HG03520 (cell line): ENCODE measurements around the gene TRAF3IP3.
"Not testable (repeated sequence)": the region's sequence is repeated elsewhere in the genome, so short reads cannot be mapped to it uniquely, and the experiment has no call there.

ENCODE experiments used
- ATAC-seq: cut with Tn5 transposase; IDR thresholded peaks from one replicate; pipeline ENCODE4 v1.9.1; 2021; ENCODE audit warnings: mild to moderate bottlenecking, moderate library complexity; ENCODE audit not compliant: unreplicated experiment

TRAF3IP3 gene

DNA sequence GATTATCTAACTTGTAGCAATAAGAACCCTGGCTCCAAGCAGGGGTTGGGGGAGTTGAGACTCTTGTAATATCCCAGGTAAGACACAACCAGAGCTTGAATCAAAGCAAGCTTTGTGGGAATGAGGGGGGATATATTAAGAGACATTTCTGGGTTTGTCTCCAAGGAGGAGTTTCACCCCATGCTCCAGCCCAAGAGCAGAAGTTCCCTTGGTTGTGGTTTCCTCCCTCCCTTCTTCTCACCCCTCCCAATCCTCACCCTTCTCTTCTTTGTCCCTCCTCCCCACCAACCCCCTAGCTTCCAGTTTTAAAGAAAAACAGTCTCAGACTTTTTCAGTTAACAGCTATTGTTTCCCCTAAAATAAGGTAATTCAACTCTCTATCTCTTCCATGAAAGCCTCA, 11.9 kb downstream of the TRAF3IP3 start:
- ATAC-seq: no peak

- ATAC-seq: peak; percentile 88
Measured at GRCh38 chr1:209768354-209768774, 12.5 kb downstream of the TRAF3IP3 start.

GRCh38 chr1:209769171-209769904, 13.5 kb downstream of the TRAF3IP3 start:
- peak; percentile 60 for ATAC-seq

DNA sequence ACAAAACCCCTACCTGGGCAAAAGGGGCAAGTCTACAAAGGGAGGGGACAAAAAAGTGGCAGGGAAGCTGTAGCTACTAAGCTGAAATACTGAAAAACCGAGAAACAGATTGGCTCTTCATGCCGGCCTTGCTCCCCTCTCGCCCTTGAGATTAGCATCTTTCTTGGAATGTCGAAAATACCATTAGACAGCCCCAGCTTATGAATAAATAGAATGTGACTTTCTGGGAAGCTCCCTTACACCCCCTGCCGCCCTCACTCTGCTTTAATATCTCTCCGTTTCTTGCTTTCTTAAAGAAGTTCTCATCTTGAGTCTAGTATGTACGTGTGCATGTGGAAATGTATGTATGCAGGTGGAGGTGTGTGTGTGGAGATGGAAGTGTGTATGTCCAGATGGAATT, 14.1 kb downstream of the TRAF3IP3 start:
- no peak for ATAC-seq

- no peak for ATAC-seq
Measured at GRCh38 chr1:209770636-209771415, 15.0 kb downstream of the TRAF3IP3 start.

DNA sequence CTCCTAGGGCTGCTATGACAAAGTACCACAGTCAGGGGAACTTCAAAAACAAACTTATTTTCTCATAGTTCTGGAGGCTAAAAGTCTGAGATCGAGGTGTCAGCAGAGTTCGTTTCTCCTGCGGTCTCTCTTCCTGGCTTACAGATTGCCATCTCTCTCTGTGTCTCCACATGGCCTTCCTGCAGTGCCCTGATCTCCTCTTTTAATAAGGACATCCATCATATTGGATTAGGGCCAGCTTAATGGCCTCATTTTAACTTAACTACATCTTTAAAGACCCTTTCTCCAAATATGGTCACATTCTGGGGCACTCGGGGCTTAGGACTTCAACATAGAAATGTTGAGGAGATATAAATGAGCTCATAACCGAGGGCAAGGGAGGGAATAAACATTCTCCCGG, 16.3 kb downstream of the TRAF3IP3 start:
- ATAC-seq: no peak

DNA sequence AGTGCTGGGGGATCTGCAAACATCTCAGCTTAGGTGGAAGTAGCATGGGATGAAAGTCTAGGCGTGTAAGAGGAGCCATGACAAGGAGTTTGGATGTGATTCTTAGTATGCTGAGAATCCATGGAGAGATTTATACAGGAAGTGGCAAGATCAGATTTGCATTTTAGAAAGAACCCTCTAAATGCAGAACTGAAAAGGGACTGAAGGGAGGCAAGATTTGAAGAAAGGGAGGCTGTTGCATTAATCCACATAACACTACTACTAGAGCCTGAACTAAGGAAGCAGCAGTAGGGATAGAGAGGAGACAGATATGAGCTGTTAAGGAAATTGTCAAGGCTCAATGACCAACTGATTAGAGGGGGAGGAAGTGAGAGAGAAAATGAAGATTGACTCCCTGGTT, 18.7 kb downstream of the TRAF3IP3 start:
- ATAC-seq: no peak

DNA sequence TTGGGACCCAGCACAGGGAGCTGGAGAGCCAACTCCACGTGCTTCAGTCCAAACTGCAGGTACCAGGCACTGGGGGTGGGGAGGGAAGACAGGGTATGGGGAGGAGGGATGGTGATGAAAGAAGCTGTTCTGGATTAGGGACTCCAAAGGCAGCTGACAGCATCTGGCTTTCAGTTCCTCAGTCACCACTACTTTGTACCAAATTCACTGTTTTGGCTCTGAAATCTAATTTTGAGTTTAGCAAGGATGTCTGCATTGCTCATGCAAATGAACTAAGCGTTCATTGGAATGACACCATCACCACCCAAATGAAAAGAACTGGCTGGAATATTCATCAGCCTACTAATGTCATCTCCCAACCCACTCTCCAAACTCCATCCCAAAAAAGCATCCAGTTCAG, 19.8 kb downstream of the TRAF3IP3 start:
- no peak for ATAC-seq

- no peak for ATAC-seq
Measured at GRCh38 chr1:209777587-209777986, 21.7 kb downstream of the TRAF3IP3 start.

GRCh38 chr1:209778102-209778501, 22.2 kb downstream of the TRAF3IP3 start:
- no peak for ATAC-seq

GRCh38 chr1:209780268-209780667, 24.4 kb downstream of the TRAF3IP3 start:
- ATAC-seq: no peak

- ATAC-seq: no peak
Measured at GRCh38 chr1:209783386-209783785, 27.5 kb downstream of the TRAF3IP3 start.

DNA sequence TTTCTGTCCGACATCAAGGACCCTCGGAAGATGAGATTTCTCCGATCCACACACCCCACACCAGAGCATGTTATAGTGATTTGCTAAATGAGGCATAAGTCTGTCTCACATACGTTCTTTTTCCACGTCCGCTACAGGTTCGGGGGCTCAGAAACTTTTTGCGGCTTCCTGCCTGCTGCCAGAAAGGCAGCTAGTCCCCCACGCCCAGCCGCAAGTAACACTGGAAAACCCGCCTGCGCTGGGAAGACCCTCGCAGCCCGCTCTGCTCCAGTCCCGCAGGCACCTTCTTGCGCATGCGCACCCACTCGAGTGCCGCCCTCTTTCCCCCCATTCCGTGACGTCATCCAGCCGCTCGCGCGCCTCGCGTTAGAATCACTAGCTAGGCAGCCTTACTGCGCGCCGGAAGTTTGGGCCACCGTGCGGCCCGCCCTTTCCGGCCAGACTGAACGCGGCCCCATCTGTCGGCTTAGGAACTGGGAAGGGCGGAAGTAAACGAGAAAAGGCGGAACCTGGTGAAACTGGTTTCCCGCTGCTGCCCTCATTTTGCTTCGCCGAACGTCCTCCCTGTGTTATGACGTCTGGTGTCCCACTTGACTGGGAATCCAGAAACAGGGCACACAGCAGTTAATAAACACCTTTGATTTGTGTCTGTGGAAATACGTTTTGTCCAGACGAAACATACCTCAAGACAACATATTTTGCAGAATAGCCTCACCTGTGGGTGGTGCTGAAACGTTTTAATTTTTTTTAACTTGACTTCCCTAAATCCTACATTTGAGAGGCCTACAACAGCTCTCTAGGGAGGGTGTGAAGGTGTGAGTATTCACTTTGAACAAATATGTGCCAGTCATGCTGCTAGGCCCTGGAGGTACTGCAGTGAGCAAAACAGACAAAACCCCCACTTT, 28.7 kb downstream of the TRAF3IP3 start, which contains the start of gene C1orf74:
Gene C1orf74, minus strand, starts transcription at position 295 of the 905 bp plus-strand sequence. CDS start 925 bp downstream, outside the sequence.
- ATAC-seq: peak; percentile 99

- ATAC-seq: no peak
Measured at GRCh38 chr1:209785592-209785991, 29.7 kb downstream of the TRAF3IP3 start.

- ATAC-seq: no peak
Measured at GRCh38 chr1:209786146-209786545, 30.3 kb downstream of the TRAF3IP3 start.

- ATAC-seq: no peak
Measured at GRCh38 chr1:209787551-209787950, 31.7 kb downstream of the TRAF3IP3 start.

- ATAC-seq: no peak
Measured at GRCh38 chr1:209789245-209789644, 33.4 kb downstream of the TRAF3IP3 start.

DNA sequence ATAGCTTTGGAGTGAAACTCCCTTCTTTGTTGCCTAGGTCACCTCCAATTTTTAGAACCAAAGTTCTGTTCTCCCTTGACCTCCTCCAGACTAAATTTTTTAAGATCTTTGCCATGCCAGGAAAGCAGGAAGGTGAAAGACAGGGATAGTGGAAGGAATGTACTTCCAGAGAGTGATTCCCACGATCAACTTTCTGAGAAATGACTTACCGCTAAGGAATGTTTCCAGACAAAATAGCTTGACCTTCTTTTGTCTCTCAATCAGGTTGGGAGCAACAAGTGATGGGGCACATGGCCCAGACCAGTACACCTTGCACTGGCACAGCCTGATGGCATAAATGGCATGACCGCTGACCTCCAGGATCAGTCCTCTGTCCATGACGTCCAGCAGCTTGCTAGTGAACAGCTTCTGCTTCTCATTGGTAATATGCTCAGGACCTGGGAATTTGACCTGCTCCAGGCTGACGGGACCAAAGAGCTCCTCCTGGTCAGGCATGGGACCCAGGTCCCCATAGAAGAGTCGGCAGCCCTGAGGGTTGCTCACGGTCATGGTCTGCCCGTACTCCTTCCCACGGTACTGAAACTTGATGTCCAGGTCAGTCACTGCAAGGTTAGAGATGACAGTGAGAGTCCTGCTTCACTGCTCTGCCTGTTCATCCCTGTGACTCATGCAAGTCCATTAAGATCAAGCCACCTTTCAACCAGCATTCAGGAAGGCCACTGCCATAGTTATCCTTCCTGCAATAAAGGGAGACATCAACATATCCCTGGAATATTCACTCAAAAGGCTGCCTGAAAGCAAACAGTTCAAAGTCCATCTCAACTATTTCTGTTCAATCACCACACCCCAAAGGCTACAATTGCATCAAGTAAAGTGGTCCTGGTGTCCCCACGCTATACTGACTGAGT, 34.7 kb downstream of the TRAF3IP3 start:
- no peak for ATAC-seq

DNA sequence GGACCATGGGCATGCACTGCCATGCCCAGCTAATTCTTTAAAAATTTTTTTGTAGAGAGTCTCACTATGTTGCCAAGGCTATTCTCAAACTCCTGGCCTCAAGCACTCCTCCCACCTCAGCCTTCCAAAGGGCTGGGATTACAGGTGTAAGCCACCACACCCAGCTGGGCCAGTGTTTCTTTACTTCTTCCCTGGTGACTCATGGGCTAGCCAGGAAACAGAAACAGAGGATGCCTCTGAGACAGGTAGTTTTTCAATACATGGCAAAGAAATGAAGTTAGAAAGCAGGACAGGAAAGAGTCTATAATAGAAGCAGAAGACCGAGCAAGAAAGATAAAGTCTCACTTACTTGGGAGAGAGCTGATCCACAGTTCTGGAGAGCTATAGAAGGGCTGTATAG, 36.1 kb downstream of the TRAF3IP3 start:
- no peak for ATAC-seq

GRCh38 chr1:209793711-209794110, 37.9 kb downstream of the TRAF3IP3 start:
- ATAC-seq: not testable (repeated sequence)
